Keratinocyte (primary cell): ENCODE measurements around the gene MAP3K5.

Experiments
- EZH2 ChIP-seq: IDR thresholded peaks from one replicate; pipeline ENCODE4 v1.6.1; 2012; ENCODE audit warnings: inconsistent platforms, mild to moderate bottlenecking, low read length, moderate library complexity
- TF ChIP-seq, protein P1 (sequence below), 3 experiments: IDR thresholded peaks in 1 of 3; conservative IDR thresholded peaks in 1 of 3; optimal IDR thresholded peaks in 1 of 3; 2 replicates in 2 of 3; 3 replicates in 1 of 3; pipeline versions ENCODE3 to v1.5.1; 2011; ENCODE audit warnings: low read length in 3 of 3, mild to moderate bottlenecking in 3 of 3, moderate library complexity in 2 of 3, control low read depth in 1 of 3, inconsistent platforms in 1 of 3; ENCODE audit not compliant: insufficient read depth in 2 of 3; ENCODE audit errors: extremely low read depth in 1 of 3

DNA sequence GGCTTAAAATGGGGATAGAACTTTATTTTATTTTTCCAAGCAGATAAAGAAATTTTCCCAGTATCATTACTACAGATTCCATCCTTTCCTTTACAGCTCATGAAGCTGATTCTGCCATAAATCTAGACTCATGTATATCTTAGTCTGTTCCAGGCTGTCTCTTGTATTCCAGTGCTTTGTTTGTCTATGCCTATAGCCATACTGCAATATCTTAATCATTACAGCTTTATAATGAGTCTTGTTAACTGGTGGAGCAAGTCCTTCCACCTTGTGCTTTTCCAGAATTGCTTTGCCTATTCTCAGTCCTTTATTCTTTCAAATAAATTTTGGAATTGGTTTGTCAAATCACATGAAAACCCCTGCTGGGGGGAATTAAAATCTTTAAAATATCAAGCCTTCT is 99.2 kb downstream of the MAP3K5 start:
- TF ChIP-seq, protein P1, sequence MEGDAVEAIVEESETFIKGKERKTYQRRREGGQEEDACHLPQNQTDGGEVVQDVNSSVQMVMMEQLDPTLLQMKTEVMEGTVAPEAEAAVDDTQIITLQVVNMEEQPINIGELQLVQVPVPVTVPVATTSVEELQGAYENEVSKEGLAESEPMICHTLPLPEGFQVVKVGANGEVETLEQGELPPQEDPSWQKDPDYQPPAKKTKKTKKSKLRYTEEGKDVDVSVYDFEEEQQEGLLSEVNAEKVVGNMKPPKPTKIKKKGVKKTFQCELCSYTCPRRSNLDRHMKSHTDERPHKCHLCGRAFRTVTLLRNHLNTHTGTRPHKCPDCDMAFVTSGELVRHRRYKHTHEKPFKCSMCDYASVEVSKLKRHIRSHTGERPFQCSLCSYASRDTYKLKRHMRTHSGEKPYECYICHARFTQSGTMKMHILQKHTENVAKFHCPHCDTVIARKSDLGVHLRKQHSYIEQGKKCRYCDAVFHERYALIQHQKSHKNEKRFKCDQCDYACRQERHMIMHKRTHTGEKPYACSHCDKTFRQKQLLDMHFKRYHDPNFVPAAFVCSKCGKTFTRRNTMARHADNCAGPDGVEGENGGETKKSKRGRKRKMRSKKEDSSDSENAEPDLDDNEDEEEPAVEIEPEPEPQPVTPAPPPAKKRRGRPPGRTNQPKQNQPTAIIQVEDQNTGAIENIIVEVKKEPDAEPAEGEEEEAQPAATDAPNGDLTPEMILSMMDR (optimal IDR thresholded peaks at IDR 0.05 in 1 of 3, IDR thresholded peaks at IDR 0.05 in 1 of 3, conservative IDR thresholded peaks at IDR 0.05 in 1 of 3; ENCODE audit: extremely low read depth in 1 of 3, insufficient read depth in 2 of 3, low read length in 3 of 3): no peak
- TF ChIP-seq EZH2: no peak
